ENCODE measurements around the gene ITGB4.

Gene ITGB4

GRCh38 chr17:75720656-75721462 is at the start of gene ITGB4:
Gene ITGB4, plus strand, starts transcription at chr17:75721459. Its CDS starts 3,245 bp downstream, at chr17:75724704.
- Mint-ChIP-seq H3K36me3 (no peaks in the 10 kb centered on the region), H3K9me3 (no peaks in the 10 kb centered on the region), H3K4me3 (peak within 1 kb of the TSS; percentile 67), H3K4me1 (peaks cover 5% of the 10 kb centered on the region), H3K27me3 (peaks cover 51% of the 10 kb centered on the region), H3K27ac (no peak within 1 kb of the TSS)
- peak; percentile 83 for DNase-seq
- CTCF ChIA-PET: interaction anchor here (1.2 to 1.5 kb wide), 5 partner anchors 27 to 88 kb away, joined by 3 to 4 read pairs (median 4); partner anchors contain the start of gene SMIM5

- DNase-seq: no peak
- H3K4me1 Mint-ChIP-seq: peaks cover 25% of the 10 kb centered on the region
- H3K27me3 Mint-ChIP-seq: no peaks in the 10 kb centered on the region
- CTCF ChIA-PET: interaction anchor here (1.0 to 8.2 kb wide), 5 partner anchors 22 to 77 kb away, joined by 3 to 209 read pairs (median 6); partner anchors contain the start of gene SMIM5
- H3K27ac Mint-ChIP-seq: no peak overlapping the region
- H3K4me3 Mint-ChIP-seq: no peak overlapping the region
- peaks cover 37% of the 10 kb centered on the region for H3K36me3 Mint-ChIP-seq
- H3K9me3 Mint-ChIP-seq: no peaks in the 10 kb centered on the region
These were observed 49.2 kb upstream of the ITGB4 start for GRCh38 chr17:75672011-75672410.

- CTCF ChIA-PET: interaction anchor here (1.2 to 8.2 kb wide), 7 partner anchors 10 to 76 kb away, joined by 3 to 209 read pairs (median 10); partner anchors contain the start of gene SMIM5
- DNase-seq: no peak
- peaks cover 38% of the 10 kb centered on the region for H3K36me3 Mint-ChIP-seq
These were observed 47.8 kb upstream of the ITGB4 start for GRCh38 chr17:75673487-75673886.

GRCh38 chr17:75676461-75676860 is 44.8 kb upstream of the ITGB4 start:
- no peak for DNase-seq
- peaks cover 4% of the 10 kb centered on the region for H3K4me1 Mint-ChIP-seq
- CTCF ChIA-PET: interaction anchor here (0.8 to 8.2 kb wide), 4 partner anchors 11 to 73 kb away, joined by 3 to 209 read pairs (median 10); partner anchors contain the start of gene SMIM5
- no peaks in the 10 kb centered on the region for H3K27me3 Mint-ChIP-seq
- no peak overlapping the region for H3K27ac Mint-ChIP-seq
- peaks cover 21% of the 10 kb centered on the region for H3K36me3 Mint-ChIP-seq
- H3K4me3 Mint-ChIP-seq: no peak overlapping the region
- no peaks in the 10 kb centered on the region for H3K9me3 Mint-ChIP-seq

More at GRCh38 chr17:75673487-75673886, 47.8 kb upstream of the ITGB4 start:
- Mint-ChIP-seq H3K27ac (no peak overlapping the region), H3K9me3 (no peaks in the 10 kb centered on the region), H3K4me1 (peaks cover 20% of the 10 kb centered on the region), H3K27me3 (no peaks in the 10 kb centered on the region), H3K4me3 (no peak overlapping the region)

GRCh38 chr17:75679706-75680211 is 41.5 kb upstream of the ITGB4 start:
- H3K4me1 Mint-ChIP-seq: peaks cover 3% of the 10 kb centered on the region
- peaks cover 11% of the 10 kb centered on the region for H3K36me3 Mint-ChIP-seq
- H3K27me3 Mint-ChIP-seq: no peaks in the 10 kb centered on the region
- no peaks in the 10 kb centered on the region for H3K9me3 Mint-ChIP-seq
- DNase-seq: no peak
- H3K4me3 Mint-ChIP-seq: no peak overlapping the region
- CTCF ChIA-PET: interaction anchor here (0.8 to 3.0 kb wide), 6 partner anchors 41 to 74 kb away, joined by 3 to 14 read pairs (median 4); partner anchors contain the start of gene SMIM5
- no peak overlapping the region for H3K27ac Mint-ChIP-seq

GRCh38 chr17:75680431-75680830 is 40.8 kb upstream of the ITGB4 start:
- DNase-seq: no peak
- no peaks in the 10 kb centered on the region for H3K4me1 Mint-ChIP-seq
- CTCF ChIA-PET: interaction anchor here (1.0 to 3.0 kb wide), 4 partner anchors 47 to 73 kb away, joined by 4 to 14 read pairs (median 7); partner anchors contain the start of gene SMIM5
- H3K4me3 Mint-ChIP-seq: no peak overlapping the region
- H3K9me3 Mint-ChIP-seq: no peaks in the 10 kb centered on the region
- H3K36me3 Mint-ChIP-seq: peaks cover 11% of the 10 kb centered on the region
- no peak overlapping the region for H3K27ac Mint-ChIP-seq
- H3K27me3 Mint-ChIP-seq: no peaks in the 10 kb centered on the region

- H3K36me3 Mint-ChIP-seq: peaks cover 10% of the 10 kb centered on the region
- peaks cover 3% of the 10 kb centered on the region for H3K4me1 Mint-ChIP-seq
- H3K27me3 Mint-ChIP-seq: no peaks in the 10 kb centered on the region
- H3K9me3 Mint-ChIP-seq: no peaks in the 10 kb centered on the region
- H3K4me3 Mint-ChIP-seq: no peak overlapping the region
- no peak overlapping the region for H3K27ac Mint-ChIP-seq
- DNase-seq: no peak
- CTCF ChIA-PET: interaction anchor here (0.6 to 3.0 kb wide), 3 partner anchors 65 to 72 kb away, joined by 3 to 14 read pairs (median 4); no protein-coding TSS in a partner anchor
These were observed 40.0 kb upstream of the ITGB4 start for GRCh38 chr17:75681289-75681688.

GRCh38 chr17:75683583-75683982 is 37.7 kb upstream of the ITGB4 start:
- DNase-seq: no peak
- CTCF ChIA-PET: interaction anchor here (1.2 to 13.3 kb wide), 5 partner anchors 10 to 70 kb away, joined by 3 to 86 read pairs (median 5); partner anchors contain the start of gene SMIM5
- H3K9me3 Mint-ChIP-seq: no peaks in the 10 kb centered on the region
- peaks cover 20% of the 10 kb centered on the region for H3K4me1 Mint-ChIP-seq
- no peak overlapping the region for H3K4me3 Mint-ChIP-seq
- no peaks in the 10 kb centered on the region for H3K27me3 Mint-ChIP-seq
- no peak overlapping the region for H3K27ac Mint-ChIP-seq
- peaks cover 13% of the 10 kb centered on the region for H3K36me3 Mint-ChIP-seq

- DNase-seq: no peak
- no peaks in the 10 kb centered on the region for H3K9me3 Mint-ChIP-seq
- no peak overlapping the region for H3K27ac Mint-ChIP-seq
- H3K27me3 Mint-ChIP-seq: no peaks in the 10 kb centered on the region
- CTCF ChIA-PET: interaction anchor here (1.2 to 13.3 kb wide), 4 partner anchors 11 to 69 kb away, joined by 3 to 86 read pairs (median 4); partner anchors contain the start of gene SMIM5
- H3K4me1 Mint-ChIP-seq: peaks cover 27% of the 10 kb centered on the region
- H3K4me3 Mint-ChIP-seq: no peak overlapping the region
- peaks cover 16% of the 10 kb centered on the region for H3K36me3 Mint-ChIP-seq
These were observed 37.0 kb upstream of the ITGB4 start for GRCh38 chr17:75684249-75684648.

GRCh38 chr17:75684924-75685323 is 36.3 kb upstream of the ITGB4 start:
- CTCF ChIA-PET: interaction anchor here (1.5 to 13.3 kb wide), 2 partner anchors 63 to 69 kb away, joined by 5 to 86 read pairs; no protein-coding TSS in a partner anchor
- DNase-seq: no peak
- Mint-ChIP-seq H3K36me3 (peaks cover 22% of the 10 kb centered on the region), H3K4me1 (peaks cover 34% of the 10 kb centered on the region), H3K27ac (no peak overlapping the region), H3K27me3 (no peaks in the 10 kb centered on the region), H3K9me3 (no peaks in the 10 kb centered on the region), H3K4me3 (no peak overlapping the region)

- Mint-ChIP-seq H3K36me3 (peaks cover 22% of the 10 kb centered on the region), H3K27ac (no peak overlapping the region), H3K4me3 (no peak overlapping the region), H3K4me1 (peaks cover 37% of the 10 kb centered on the region), H3K9me3 (no peaks in the 10 kb centered on the region), H3K27me3 (no peaks in the 10 kb centered on the region)
- no peak for DNase-seq
- CTCF ChIA-PET: interaction anchor here (1.5 to 13.3 kb wide), 2 partner anchors 63 to 68 kb away, joined by 5 to 86 read pairs; no protein-coding TSS in a partner anchor
These were observed 35.8 kb upstream of the ITGB4 start for GRCh38 chr17:75685499-75685898.

GRCh38 chr17:75688209-75688825 is 32.9 kb upstream of the ITGB4 start:
- CTCF ChIA-PET: interaction anchor here (0.9 to 13.3 kb wide), 5 partner anchors 13 to 91 kb away, joined by 3 to 86 read pairs (median 6); partner anchors contain the start of gene SMIM5
- no peaks in the 10 kb centered on the region for H3K27me3 Mint-ChIP-seq
- H3K4me1 Mint-ChIP-seq: peaks cover 57% of the 10 kb centered on the region
- no peak overlapping the region for H3K4me3 Mint-ChIP-seq
- peaks cover 34% of the 10 kb centered on the region for H3K36me3 Mint-ChIP-seq
- H3K9me3 Mint-ChIP-seq: no peaks in the 10 kb centered on the region
- peak overlapping the region; percentile 92 for H3K27ac Mint-ChIP-seq
- no peak for DNase-seq

- DNase-seq: peak; percentile 78
- H3K4me1 Mint-ChIP-seq: peaks cover 57% of the 10 kb centered on the region
- H3K36me3 Mint-ChIP-seq: peaks cover 36% of the 10 kb centered on the region
- H3K27ac Mint-ChIP-seq: peak overlapping the region; percentile 92
- no peaks in the 10 kb centered on the region for H3K9me3 Mint-ChIP-seq
- H3K27me3 Mint-ChIP-seq: no peaks in the 10 kb centered on the region
- CTCF ChIA-PET: interaction anchor here (1.0 to 13.3 kb wide), 4 partner anchors 19 to 66 kb away, joined by 4 to 86 read pairs (median 6); partner anchors contain the start of gene SMIM5
- peak overlapping the region; percentile 19 for H3K4me3 Mint-ChIP-seq
These were observed 31.8 kb upstream of the ITGB4 start for GRCh38 chr17:75689441-75689873.

Measured in activated naive CD4-positive, alpha-beta T cell treated with anti-CD3 and anti-CD28 coated beads, Interleukin-2, amount 10 ng/mL, durations not matched to agents 7 days and 5 days (primary cell).